Activated B cell treated with CpG ODN at 0.5 μM for 24 hours (primary cell): ENCODE results near the gene COL5A1. TPM values are rescaled to one million over a fixed set of nuclear protein-coding genes. Genes with fewer than 3 reads are reported as not detected.

Experiments
- ATAC-seq: fragments of 200-7000 bp; cut with Tn5 transposase; one replicate; pipeline ENCODE4 v1.10.0; 2021; ENCODE audit warnings: low read depth, mild to moderate bottlenecking, moderate library complexity
- CTCF ChIA-PET: fragments of 350-600 bp; sonication (Branson Sonifier 250); formaldehyde crosslinking; loops from one replicate; lab custom pipeline; 2021; ENCODE audit warnings: antibody characterized with exemption; lab: Charles Lee
- POLR2A ChIA-PET: fragments of 350-600 bp; sonication (Branson Sonifier 250); formaldehyde crosslinking; loops from one replicate; lab custom pipeline; 2021; ENCODE audit warnings: antibody characterized with exemption; lab: Charles Lee
- DNase-seq: peaks from one replicate; pipeline ENCODE4 v3.0.0; 2022
- H3K27ac Mint-ChIP-seq: one replicate; pipeline ENCODE4 v1.8.0; 2020; ENCODE audit warnings: mixed read lengths
- H3K27me3 Mint-ChIP-seq: one replicate; pipeline ENCODE4 v1.8.0; 2021; ENCODE audit warnings: mixed read lengths
- H3K36me3 Mint-ChIP-seq: one replicate; pipeline ENCODE4 v1.8.0; 2021; ENCODE audit warnings: low read depth, mixed read lengths
- H3K4me1 Mint-ChIP-seq: one replicate; pipeline ENCODE4 v1.8.0; 2021; ENCODE audit warnings: mixed read lengths
- H3K4me3 Mint-ChIP-seq: one replicate; pipeline ENCODE4 v1.8.0; 2020; ENCODE audit warnings: mild to moderate bottlenecking, mixed read lengths
- H3K9me3 Mint-ChIP-seq: one replicate; pipeline ENCODE4 v1.8.0; 2020; ENCODE audit warnings: mixed read lengths
- intact Hi-C: fragments of 100-400 bp; cut with micrococcal nuclease; formaldehyde crosslinking; loops from one replicate; pipeline ENCODE4 v1.15.1; 2024
- total RNA-seq: library from RNA; stranded (reverse); gene quantifications from 2 replicates; pipeline ENCODE4 v1.2.3, GENCODE V29; 2022
- TF ChIP-seq, protein P1 (sequence below): fragments of 200-600 bp; IDR thresholded peaks from one replicate; pipeline ENCODE4 v1.8.0; 2022; ENCODE audit warnings: antibody characterized with exemption, mild to moderate bottlenecking

Gene COL5A1
- total RNA-seq, 1 donor from 2014 or later: 0.02 TPM

DNA sequence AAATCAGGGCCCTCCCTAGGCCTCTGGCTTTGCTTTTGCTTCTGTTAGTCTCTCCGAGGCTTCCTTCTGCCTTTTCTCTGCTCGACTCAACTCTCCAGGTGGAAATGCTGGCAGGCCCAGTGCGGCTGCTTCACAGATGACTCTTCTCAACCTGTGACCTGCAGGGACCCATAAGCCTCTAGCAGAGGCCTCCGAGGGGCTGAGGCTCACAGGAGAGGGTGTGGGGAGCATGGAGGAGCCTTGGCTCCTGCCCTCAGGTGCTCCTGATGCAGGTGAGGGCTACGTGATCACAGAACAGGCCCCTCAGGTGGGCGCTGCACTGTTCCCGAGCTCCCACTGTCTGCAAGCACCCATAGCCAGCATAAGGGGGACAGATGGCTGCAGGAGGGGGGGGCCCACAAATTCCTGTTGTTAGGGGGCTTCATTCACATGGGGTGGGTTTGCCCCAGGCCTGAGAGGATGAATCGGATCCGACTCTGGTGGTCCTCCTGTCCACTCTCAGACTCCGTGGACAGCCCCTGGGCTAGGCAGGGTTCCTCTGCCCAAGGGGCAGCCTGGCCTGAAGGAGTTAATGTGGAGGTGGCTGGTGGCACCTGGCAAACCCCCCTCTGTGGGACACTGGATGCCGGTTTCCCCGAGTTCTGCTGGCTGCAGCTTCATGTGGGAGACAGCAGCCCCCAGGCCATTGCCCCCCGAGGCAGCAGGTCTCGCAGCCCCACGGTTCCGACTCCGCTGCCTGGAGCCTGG, 228.1 kb downstream of the COL5A1 start:
- TF ChIP-seq, protein P1, sequence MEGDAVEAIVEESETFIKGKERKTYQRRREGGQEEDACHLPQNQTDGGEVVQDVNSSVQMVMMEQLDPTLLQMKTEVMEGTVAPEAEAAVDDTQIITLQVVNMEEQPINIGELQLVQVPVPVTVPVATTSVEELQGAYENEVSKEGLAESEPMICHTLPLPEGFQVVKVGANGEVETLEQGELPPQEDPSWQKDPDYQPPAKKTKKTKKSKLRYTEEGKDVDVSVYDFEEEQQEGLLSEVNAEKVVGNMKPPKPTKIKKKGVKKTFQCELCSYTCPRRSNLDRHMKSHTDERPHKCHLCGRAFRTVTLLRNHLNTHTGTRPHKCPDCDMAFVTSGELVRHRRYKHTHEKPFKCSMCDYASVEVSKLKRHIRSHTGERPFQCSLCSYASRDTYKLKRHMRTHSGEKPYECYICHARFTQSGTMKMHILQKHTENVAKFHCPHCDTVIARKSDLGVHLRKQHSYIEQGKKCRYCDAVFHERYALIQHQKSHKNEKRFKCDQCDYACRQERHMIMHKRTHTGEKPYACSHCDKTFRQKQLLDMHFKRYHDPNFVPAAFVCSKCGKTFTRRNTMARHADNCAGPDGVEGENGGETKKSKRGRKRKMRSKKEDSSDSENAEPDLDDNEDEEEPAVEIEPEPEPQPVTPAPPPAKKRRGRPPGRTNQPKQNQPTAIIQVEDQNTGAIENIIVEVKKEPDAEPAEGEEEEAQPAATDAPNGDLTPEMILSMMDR: no peak
- intact Hi-C loops: no loop called here
- Mint-ChIP-seq H3K36me3 (no peaks in the 10 kb centered on the region), H3K4me1 (peaks cover 19% of the 10 kb centered on the region), H3K9me3 (peaks cover 7% of the 10 kb centered on the region), H3K27me3 (peaks cover 6% of the 10 kb centered on the region), H3K4me3 (no peak overlapping the region), H3K27ac (no peak overlapping the region)
- CTCF ChIA-PET: no interaction called here
- POLR2A ChIA-PET: no interaction called here
- ATAC-seq: no peak
- DNase-seq: no peak

DNA sequence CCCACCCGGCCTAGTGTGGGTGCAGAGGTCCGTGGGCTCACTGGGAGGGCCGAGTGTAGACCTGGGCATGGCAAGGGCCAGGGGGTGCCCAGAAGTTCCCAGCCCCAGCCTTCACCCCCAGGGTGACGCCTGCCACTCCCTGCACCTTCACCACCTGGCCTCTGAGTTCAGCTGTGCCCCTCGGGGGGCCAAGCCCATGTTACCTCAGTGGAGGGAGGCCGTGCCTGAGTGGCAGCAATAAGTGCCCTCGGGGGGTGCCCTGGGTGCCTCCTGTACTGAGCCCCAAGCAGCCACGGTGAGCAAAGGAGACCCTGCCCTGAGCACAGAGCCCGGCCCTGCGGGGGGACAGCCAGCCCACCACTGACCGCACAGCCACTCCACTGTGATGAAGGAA, 228.7 kb downstream of the COL5A1 start:
- Mint-ChIP-seq H3K27me3 (peaks cover 6% of the 10 kb centered on the region), H3K27ac (no peak overlapping the region), H3K4me1 (peaks cover 19% of the 10 kb centered on the region), H3K9me3 (peaks cover 7% of the 10 kb centered on the region), H3K36me3 (no peaks in the 10 kb centered on the region), H3K4me3 (no peak overlapping the region)
- TF ChIP-seq, protein P1: no peak
- ChIA-PET POLR2A (no interaction called here), CTCF (no interaction called here)
- no peak for ATAC-seq
- DNase-seq: no peak
- intact Hi-C loops: no loop called here

DNA sequence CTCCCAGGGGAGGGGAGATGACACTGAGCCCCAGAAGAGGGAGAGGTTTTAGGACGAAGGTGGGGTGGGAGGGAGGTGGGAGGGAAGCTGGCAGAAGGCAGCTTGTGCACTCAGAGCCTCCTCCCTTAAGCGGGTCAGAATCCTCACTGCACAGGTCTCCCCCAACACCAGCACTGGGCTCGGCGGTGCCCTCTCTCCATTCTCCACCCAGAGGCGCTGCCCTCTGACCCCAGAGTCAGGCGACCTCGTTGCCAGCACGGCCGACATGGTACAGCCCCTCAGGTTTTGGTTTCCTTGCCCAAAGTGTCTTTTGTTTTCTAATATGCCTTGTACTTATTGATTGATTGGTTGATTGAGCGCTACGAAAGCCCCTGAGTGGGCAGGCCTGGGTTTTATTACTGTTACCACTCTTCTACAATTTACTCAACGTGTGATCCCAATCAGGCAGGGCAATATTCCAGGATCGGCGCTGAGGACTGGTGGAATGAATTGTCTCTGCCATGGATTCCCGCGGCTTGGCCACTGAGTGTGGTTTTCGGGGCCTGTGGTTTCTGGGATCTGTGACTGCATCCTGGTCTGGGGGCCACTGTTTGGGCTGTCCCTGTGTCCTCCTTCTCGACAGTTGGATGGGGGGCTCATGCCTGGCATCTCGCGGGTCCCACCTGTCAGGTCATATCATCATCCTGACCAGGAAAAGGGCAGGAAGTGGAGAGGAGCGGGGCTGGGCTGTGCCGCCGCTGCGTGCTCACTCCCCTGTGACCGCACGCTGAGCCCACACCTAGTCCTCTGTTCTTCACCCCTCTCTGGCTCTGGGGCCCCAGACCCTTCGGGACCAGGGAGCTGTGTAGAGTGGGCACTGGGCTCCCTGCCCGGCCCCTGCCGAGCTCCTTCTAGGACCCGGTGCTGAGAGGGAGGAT, 229.4 kb downstream of the COL5A1 start:
- ATAC-seq: no peak
- Mint-ChIP-seq H3K4me3 (no peak overlapping the region), H3K4me1 (peaks cover 19% of the 10 kb centered on the region), H3K36me3 (no peaks in the 10 kb centered on the region), H3K27ac (no peak overlapping the region), H3K27me3 (peaks cover 6% of the 10 kb centered on the region), H3K9me3 (peaks cover 7% of the 10 kb centered on the region)
- ChIA-PET CTCF (no interaction called here), POLR2A (no interaction called here)
- no peak for DNase-seq
- TF ChIP-seq, protein P1: no peak
- intact Hi-C loops: no loop called here

DNA sequence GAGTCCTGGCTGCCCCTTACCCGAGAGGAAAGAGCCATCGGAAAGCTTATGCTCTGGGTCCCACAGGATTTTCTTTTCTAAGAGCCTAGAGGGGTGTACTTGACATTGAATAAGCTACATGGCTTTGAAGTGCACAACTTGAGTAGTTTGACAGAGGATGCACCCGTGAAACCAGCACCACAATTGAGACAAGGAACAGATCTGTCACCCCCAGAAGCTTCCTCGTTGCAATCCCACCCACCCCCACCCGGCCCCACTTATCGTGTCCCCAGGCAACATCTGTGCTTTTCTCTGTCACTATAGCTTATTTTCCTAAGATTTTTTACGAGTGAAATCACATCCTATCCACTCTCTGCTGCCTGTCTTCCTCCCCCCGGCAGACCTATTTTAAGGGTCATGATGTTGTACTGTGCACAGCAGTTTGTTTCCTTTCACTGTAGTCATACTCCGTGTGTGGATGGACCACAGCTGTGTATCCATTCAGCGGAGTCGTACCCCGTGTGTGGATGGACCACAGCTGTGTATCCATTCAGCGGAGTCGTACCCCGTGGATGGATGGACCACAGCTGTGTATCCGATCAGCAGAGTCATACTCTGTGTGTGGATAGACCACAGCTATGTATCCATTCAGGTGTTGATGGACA, 230.2 kb downstream of the COL5A1 start:
- H3K27ac Mint-ChIP-seq: no peak overlapping the region

More for the DNA sequence above, 230.2 kb downstream of the COL5A1 start:
- H3K36me3 Mint-ChIP-seq: no peaks in the 10 kb centered on the region
- peaks cover 7% of the 10 kb centered on the region for H3K9me3 Mint-ChIP-seq
- TF ChIP-seq, protein P1: no peak
- intact Hi-C loops: no loop called here
- H3K4me3 Mint-ChIP-seq: no peak overlapping the region
- DNase-seq (no peak), ATAC-seq (no peak)
- ChIA-PET POLR2A (interaction anchor here (0.6 kb wide), 1 partner anchor 627 kb away, joined by 8 read pairs; no protein-coding TSS in a partner anchor), CTCF (no interaction called here)
- H3K27me3 Mint-ChIP-seq: peaks cover 6% of the 10 kb centered on the region
- H3K4me1 Mint-ChIP-seq: peaks cover 19% of the 10 kb centered on the region
